Measurements from ENCODE around the gene PPT2.
A peak's percentile ranks its signal among the peaks of the same experiment; 100 is the strongest.

- TF ChIP-seq POLR2A (IDR thresholded peaks at IDR 0.05) (peak; percentile 28 to 52), CTCF (IDR thresholded peaks at IDR 0.05) (no peak), POLR2AphosphoS5 (IDR thresholded peaks at IDR 0.05) (peak; percentile 43), EP300 (IDR thresholded peaks at IDR 0.05) (no peak)
Measured at GRCh38 chr6:32177183-32177787, 23.3 kb downstream of the PPT2 start.

All from gastroesophageal sphincter (tissue), 3 donors.